ENCODE measurements around the gene HOXD10.
A peak's percentile ranks its signal among the peaks of the same experiment; 100 is the strongest.

DNA sequence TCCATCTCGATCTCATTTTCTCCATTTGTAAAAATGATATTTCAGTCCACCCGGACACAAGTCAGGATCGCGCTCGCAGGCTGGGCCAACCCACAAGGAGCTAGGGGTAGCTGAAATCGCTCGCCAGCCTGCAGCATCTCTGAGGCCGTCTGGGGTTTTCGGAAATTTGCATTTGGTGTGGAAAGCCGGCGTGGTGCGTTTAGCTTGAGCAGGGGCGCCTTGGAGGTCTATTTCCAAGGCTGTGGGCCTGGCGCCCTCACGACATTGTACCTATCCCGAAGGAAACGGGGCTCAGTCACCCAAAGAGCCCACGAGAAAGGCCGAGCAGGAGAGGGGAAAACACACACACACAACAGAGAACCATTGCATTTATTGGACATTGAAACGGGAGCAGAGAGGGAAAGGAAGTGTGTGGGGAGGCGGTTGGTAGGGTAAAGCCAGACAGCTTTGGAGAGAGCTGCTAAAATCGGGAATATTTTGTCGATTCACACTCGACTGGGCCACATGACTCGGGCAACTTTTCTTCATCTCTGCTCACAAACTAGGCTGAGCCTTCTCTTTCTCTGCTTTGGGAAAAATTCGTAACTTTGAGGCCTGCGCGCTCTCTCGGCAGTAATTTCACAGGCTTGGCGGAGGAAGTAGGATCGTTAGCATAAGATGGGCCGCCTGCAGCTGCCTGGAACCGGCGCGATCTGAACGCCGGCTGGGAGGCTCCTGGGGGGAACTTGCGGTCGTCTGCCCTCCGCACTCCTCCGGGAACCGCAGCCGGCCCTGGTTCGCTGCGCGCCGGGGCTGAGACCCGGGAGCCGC lies 11.8 kb downstream of the HOXD10 start:
- peak in 1 of 2 donors; percentile 39 for TF ChIP-seq POLR2AphosphoS5 (IDR thresholded peaks at IDR 0.05; ENCODE audit: insufficient read depth in 1 of 2, low read depth in 1 of 2)
- TF ChIP-seq POLR2A (IDR thresholded peaks at IDR 0.05): no peak
